A549 (cell line): ENCODE data around the gene TXNL4A. TPM values are rescaled to one million over a fixed set of nuclear protein-coding genes. Genes with fewer than 3 reads are reported as not detected.
"Not testable (repeated sequence)": the region's sequence is repeated elsewhere in the genome, so short reads cannot be mapped to it uniquely, and the experiment has no call there.

ENCODE experiments used
- ATAC-seq, 2 experiments: fragments of 200-7000 bp in 1 of 2; fragments of >200 bp in 1 of 2; cut with Nextera tagmentation in 1 of 2; cut with Tn5 transposase in 1 of 2; 3 replicates each; pipeline versions ENCODE4 v1.8.0 to v1.9.1; 2018 to 2020; ENCODE audit warnings: mild to moderate bottlenecking in 1 of 2, moderate library complexity in 1 of 2
- CTCF ChIA-PET: fragments of 300-600 bp; sonication (Branson Sonifier 250); formaldehyde crosslinking; extraction: SDS; loops from one replicate; lab custom pipeline; 2021; ENCODE audit warnings: antibody characterized with exemption, inconsistent platforms; lab: Yijun Ruan, JAX
- POLR2A ChIA-PET: fragments of 350-600 bp; formaldehyde crosslinking; extraction: SDS; loops from one replicate; lab custom pipeline; 2021; ENCODE audit warnings: antibody characterized with exemption, inconsistent platforms; lab: Yijun Ruan, JAX
- DNase-seq, 2 experiments: peaks; one replicate each; pipeline versions ENCODE4 v3.0.0 to v3.0.0-alpha.2; 2011 to 2016; ENCODE audit warnings: low read depth in 1 of 2, low spot score in 1 of 2
- FAIRE-seq: peaks from 2 replicates; lab custom pipeline; 2011; peaks lifted over from hg19 to GRCh38; lab: Jason Lieb, UNC
- H3K27ac ChIP-seq, 2 experiments: fragments of >200 bp; sonication (Bioruptor Twin); formaldehyde crosslinking; 3 replicates each; pipeline ENCODE4 v1.5.1; 2016 to 2017
- H3K4me1 ChIP-seq: fragments of >200 bp; sonication (Bioruptor Twin); formaldehyde crosslinking; 3 replicates; pipeline ENCODE4 v1.6.1; 2016
- H3K4me2 ChIP-seq: fragments of >200 bp; sonication (Bioruptor Twin); formaldehyde crosslinking; 3 replicates; pipeline ENCODE4 v1.6.1; 2016
- H3K4me3 ChIP-seq: fragments of >200 bp; sonication (Bioruptor Twin); formaldehyde crosslinking; 3 replicates; pipeline ENCODE4 v1.5.1; 2016
- H3K9me3 ChIP-seq: fragments of >200 bp; sonication (Bioruptor Twin); formaldehyde crosslinking; 3 replicates; pipeline ENCODE4 v1.6.1; 2016
- BHLHE40 ChIP-seq: IDR thresholded peaks from 2 replicates; pipeline ENCODE4 v1.6.1; 2012; ENCODE audit warnings: low read depth, low read length, inconsistent platforms
- CBX8 ChIP-seq: fragments of 200-600 bp; sonication (generic); IDR thresholded peaks from 2 replicates; pipeline ENCODE4 v1.6.1; 2016
- EHF ChIP-seq: fragments of 250-450 bp; sonication (Bioruptor Pico); IDR thresholded peaks from 2 replicates; pipeline ENCODE4 v1.5.0; 2020; ENCODE audit warnings: mild to moderate bottlenecking
- EHMT2 ChIP-seq: fragments of 200-600 bp; sonication (generic); IDR thresholded peaks from 2 replicates; pipeline ENCODE4 v1.6.1; 2016; ENCODE audit warnings: antibody characterized with exemption, low read depth, mild to moderate bottlenecking, moderate library complexity
- FOSB ChIP-seq: fragments of 250-450 bp; sonication (Bioruptor Pico); IDR thresholded peaks from 2 replicates; pipeline ENCODE4 v1.5.0; 2020; ENCODE audit warnings: mild to moderate bottlenecking, moderate library complexity
- HEYL ChIP-seq: fragments of 250-450 bp; sonication (Bioruptor Pico); IDR thresholded peaks from 2 replicates; pipeline ENCODE4 v1.8.0; 2021; ENCODE audit warnings: mild to moderate bottlenecking, moderate library complexity
- HOXB5 ChIP-seq: fragments of 250-450 bp; sonication (Bioruptor Pico); IDR thresholded peaks from 2 replicates; pipeline ENCODE4 v1.5.0; 2020; ENCODE audit warnings: mild to moderate bottlenecking, moderate library complexity
- JUN ChIP-seq, 2 experiments: fragments of >200 bp; sonication (Bioruptor Twin); formaldehyde crosslinking; IDR thresholded peaks; 2 replicates in 1 of 2; 3 replicates in 1 of 2; pipeline ENCODE4 v1.6.1; 2016 to 2017
- JUNB ChIP-seq: fragments of >200 bp; sonication (Bioruptor Twin); formaldehyde crosslinking; IDR thresholded peaks from 2 replicates; pipeline ENCODE4 v1.6.1; 2016
- MAZ ChIP-seq: fragments of 150-350 bp; IDR thresholded peaks from 2 replicates; pipeline ENCODE4 v1.6.1; 2014; ENCODE audit warnings: antibody characterized with exemption, low read depth, low read length, borderline replicate concordance
- MYC ChIP-seq: IDR thresholded peaks from 2 replicates; pipeline ENCODE4 v1.6.1; 2012; ENCODE audit warnings: mild to moderate bottlenecking, inconsistent platforms, low read length, improper control_type of control experiment, borderline replicate concordance
- PHF8 ChIP-seq: fragments of 200-600 bp; sonication (generic); IDR thresholded peaks from 2 replicates; pipeline ENCODE4 v1.6.1; 2016; ENCODE audit warnings: low read depth, mild to moderate bottlenecking, antibody characterized with exemption, moderate library complexity, borderline replicate concordance
- POLR2AphosphoS2 ChIP-seq: conservative IDR thresholded peaks from 2 replicates; pipeline ENCODE4 v1.6.1; 2012; ENCODE audit warnings: low read length, improper control_type of control experiment, inconsistent platforms
- RAD21 ChIP-seq, 2 experiments: fragments of >200 bp in 1 of 2; sonication (Bioruptor Twin) in 1 of 2; formaldehyde crosslinking in 1 of 2; IDR thresholded peaks in 1 of 2; conservative IDR thresholded peaks in 1 of 2; 2 replicates in 1 of 2; 3 replicates in 1 of 2; pipeline ENCODE4 v1.6.1; 2012 to 2018; ENCODE audit warnings: inconsistent platforms in 1 of 2
- TP53 ChIP-seq: fragments of 250-450 bp; sonication (Bioruptor Pico); IDR thresholded peaks from 2 replicates; pipeline ENCODE4 v1.5.0; 2021; ENCODE audit warnings: mild to moderate bottlenecking, moderate library complexity
- ZC3H11A ChIP-seq: fragments of 450-650 bp; IDR thresholded peaks from 2 replicates; pipeline ENCODE4 v1.6.1; 2014; ENCODE audit warnings: antibody characterized with exemption, mild to moderate bottlenecking
- WGBS: methylation state at CpG from one replicate; pipeline ENCODE4 v1.1.6; 2017; ENCODE audit errors: missing lambda C conversion rate; 5-methylcytosine and 5-hydroxymethylcytosine counted together
- polyA plus RNA-seq, 4 experiments: library from polyadenylated mRNA; depleted of rRNA in 3 of 4; stranded (reverse); fragments of >200 nt; fragmentation: RNase III in 1 of 4; extraction: RNeasy Plus Mini Kit Qiagen cat#74134 plus additional on column Dnase treatment in 1 of 4; gene quantifications; 2 replicates in 3 of 4; 3 replicates in 1 of 4; pipeline ENCODE4 v1.2.3, GENCODE V29; 2011 to 2017
- TF ChIP-seq, protein P1 (sequence below): fragments of 250-450 bp; sonication (Bioruptor Pico); IDR thresholded peaks from 2 replicates; pipeline ENCODE4 v1.5.0; 2021; ENCODE audit warnings: mild to moderate bottlenecking, moderate library complexity, borderline replicate concordance
- TF ChIP-seq, protein P2 (sequence below): fragments of 150-350 bp; IDR thresholded peaks from 2 replicates; pipeline ENCODE4 v1.6.1; 2014; ENCODE audit warnings: low read depth, mild to moderate bottlenecking, low read length
- TF ChIP-seq, protein P3 (sequence below): IDR thresholded peaks from 2 replicates; pipeline ENCODE4 v1.6.1; 2012; ENCODE audit warnings: low read depth, borderline replicate concordance
- TF ChIP-seq, protein P4 (sequence below): fragments of >200 bp; sonication (Bioruptor Twin); formaldehyde crosslinking; IDR thresholded peaks from 2 replicates; pipeline ENCODE4 v1.6.1; 2016

The TXNL4A gene
- polyA plus RNA-seq, 2 of the 4 experiments (the other 2 are of a cell fraction) = 99.6 to 139 TPM

DNA sequence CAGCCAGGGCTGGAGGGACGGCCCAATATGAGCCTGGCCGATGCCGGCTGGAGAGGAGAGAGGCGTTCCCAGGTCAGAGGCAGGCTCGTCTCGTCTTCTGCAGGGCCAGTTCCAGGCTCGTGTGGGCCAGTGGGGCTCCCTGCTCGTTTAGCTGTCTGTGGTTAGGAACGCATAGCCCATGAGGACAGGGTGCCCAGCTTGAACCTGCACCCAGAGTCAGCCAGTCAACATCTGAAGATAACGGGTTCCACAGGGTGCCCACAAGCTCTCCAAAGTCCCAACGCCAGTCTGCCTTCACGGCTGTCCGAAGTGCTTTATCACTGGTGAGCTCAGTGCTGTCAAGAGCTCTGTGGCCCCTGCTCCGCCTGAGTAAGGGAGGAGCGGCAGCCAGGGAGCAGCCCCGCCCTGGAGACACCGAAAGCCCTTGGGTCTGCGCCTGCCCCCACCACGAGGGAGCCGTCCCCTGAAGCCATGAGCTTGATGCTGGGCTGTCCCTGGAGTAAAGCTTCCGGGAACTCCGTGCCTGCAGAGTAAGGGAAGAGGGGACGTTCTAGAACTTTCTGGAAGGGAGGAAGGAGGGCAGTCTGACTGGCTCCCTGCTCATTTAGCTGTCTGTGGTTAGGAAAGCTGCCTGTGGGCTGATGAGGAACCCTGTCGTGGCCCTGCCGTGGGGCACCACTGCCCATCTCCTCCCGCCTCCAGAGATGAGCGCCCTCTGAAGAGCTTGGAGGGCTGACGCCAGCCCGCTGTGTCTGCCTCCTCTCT is 26.7 kb downstream of the TXNL4A start (continued):
- TF ChIP-seq MYC = no peak

DNA sequence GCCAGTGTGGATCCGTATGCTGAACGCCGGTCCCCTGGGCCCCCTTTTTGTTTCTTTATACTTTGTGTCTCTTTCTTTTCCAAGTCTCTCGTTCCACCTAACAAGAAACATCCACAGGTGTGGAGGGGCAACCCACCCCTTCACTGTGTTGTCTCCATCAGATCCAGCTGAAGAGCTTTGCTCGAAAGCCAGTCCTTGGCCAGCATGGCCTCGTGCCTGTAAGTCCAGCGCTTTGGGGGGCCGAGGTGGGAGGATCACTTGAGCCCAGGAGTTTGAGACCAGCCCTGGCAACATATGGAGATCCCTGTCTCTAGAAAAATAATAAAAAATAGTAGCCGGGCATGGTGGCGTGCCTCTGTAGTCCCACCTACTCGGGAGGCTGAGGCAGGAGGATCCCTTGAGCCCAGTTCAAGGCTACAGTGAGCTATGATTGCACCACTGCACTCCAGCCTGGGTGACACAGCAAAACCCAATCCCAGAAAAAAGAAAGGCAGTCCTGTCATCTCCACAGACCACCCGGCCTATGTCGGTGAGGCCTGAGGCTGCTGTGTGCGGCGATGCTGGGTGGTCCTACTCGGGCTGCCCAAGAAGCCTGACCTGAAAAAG is 27.3 kb downstream of the TXNL4A start:
- TF ChIP-seq CBX8 (no peak), FOSB (CRISPR knock-in tag) (no peak), TP53 (CRISPR knock-in tag) (no peak), EHMT2 (no peak), ZC3H11A (no peak)
- TF ChIP-seq, protein P1, sequence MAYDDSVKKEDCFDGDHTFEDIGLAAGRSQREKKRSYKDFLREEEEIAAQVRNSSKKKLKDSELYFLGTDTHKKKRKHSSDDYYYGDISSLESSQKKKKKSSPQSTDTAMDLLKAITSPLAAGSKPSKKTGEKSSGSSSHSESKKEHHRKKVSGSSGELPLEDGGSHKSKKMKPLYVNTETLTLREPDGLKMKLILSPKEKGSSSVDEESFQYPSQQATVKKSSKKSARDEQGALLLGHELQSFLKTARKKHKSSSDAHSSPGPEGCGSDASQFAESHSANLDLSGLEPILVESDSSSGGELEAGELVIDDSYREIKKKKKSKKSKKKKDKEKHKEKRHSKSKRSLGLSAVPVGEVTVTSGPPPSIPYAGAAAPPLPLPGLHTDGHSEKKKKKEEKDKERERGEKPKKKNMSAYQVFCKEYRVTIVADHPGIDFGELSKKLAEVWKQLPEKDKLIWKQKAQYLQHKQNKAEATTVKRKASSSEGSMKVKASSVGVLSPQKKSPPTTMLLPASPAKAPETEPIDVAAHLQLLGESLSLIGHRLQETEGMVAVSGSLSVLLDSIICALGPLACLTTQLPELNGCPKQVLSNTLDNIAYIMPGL (CRISPR knock-in tag) = no peak
- Histone ChIP-seq H3K4me3 (no peak overlapping the region), H3K4me2 (no peak overlapping the region), H3K9me3 (no peaks in the 10 kb centered on the region), H3K27ac (no peak overlapping the region), H3K4me1 (peaks cover 7% of the 10 kb centered on the region)
- WGBS = 81% methylated on average over 15 of the region's 16 CpGs
- ChIA-PET CTCF (interaction anchor here (0.6 kb wide), 1 partner anchor 15 kb away, joined by 3 read pairs; no protein-coding TSS in a partner anchor), POLR2A (no interaction called here)
- ATAC-seq (no peak), FAIRE-seq (no peak), DNase-seq (no peak)

DNA sequence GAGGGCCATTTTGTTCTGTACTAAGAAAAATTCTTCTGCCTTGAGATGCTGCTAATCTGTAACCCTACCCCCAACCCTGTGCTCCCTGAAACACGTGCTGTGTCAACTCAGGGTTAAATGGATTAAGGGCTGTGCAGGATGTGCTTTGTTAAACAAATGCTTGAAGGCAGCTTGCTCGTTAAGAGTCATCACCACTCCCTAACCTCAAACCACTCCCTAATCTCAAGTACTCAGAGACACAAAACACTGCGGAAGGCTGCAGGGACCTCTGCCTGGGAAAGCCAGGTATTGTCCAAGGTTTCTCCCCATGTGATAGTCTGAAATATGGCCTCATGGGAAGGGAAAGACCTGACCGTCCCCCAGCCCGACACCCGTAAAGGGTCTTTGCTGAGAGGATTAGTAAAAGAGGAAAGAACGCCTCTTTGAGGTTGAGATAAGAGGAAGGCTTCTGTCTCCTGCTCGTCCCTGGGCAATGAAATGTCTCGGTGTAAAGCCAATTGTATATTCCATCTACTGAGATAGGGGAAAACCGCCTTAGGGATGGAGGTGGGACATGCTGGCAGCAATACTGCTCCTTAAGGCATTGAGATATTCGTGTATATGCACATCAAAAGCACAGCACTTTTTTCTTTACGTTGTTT is 28.1 kb downstream of the TXNL4A start:
- H3K27ac ChIP-seq, H3K4me2 ChIP-seq, ATAC-seq, FAIRE-seq, CTCF ChIA-PET, H3K4me1 ChIP-seq, H3K9me3 ChIP-seq, DNase-seq, H3K4me3 ChIP-seq, POLR2A ChIA-PET: not testable (repeated sequence)
- 66% methylated on average over 12 of the region's 12 CpGs for WGBS

DNA sequence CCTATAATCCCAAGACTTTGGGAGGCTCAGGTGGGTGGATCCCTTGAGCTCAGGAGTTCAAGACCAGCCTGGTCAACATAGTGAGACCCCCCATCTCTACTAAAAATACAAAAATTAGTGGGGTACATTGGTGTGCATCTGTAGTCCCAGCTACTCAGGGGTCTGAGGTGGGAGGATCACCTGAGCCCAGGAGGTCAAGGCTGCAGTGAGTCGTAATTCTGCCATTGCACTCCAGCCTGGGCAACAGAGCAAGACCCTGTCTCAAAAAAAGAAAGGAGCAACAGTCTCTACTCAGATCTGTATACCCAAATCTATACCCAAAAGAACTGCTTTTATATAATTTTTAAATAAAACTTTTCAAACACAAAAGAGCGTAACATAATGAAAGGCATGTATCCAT is 29.4 kb downstream of the TXNL4A start:
- CTCF ChIA-PET = no interaction called here
- POLR2A ChIA-PET = no interaction called here
- WGBS = 86% methylated on average over 2 of the region's 2 CpGs

More for the DNA sequence above, 29.4 kb downstream of the TXNL4A start:
- no peak for FAIRE-seq
- ATAC-seq = no peak
- Histone ChIP-seq H3K4me2 (no peak overlapping the region), H3K27ac (no peak overlapping the region), H3K4me1 (no peaks in the 10 kb centered on the region), H3K9me3 (no peaks in the 10 kb centered on the region), H3K4me3 (no peak overlapping the region)
- DNase-seq = no peak
- TF ChIP-seq MAZ = no peak
- TF ChIP-seq, protein P2, sequence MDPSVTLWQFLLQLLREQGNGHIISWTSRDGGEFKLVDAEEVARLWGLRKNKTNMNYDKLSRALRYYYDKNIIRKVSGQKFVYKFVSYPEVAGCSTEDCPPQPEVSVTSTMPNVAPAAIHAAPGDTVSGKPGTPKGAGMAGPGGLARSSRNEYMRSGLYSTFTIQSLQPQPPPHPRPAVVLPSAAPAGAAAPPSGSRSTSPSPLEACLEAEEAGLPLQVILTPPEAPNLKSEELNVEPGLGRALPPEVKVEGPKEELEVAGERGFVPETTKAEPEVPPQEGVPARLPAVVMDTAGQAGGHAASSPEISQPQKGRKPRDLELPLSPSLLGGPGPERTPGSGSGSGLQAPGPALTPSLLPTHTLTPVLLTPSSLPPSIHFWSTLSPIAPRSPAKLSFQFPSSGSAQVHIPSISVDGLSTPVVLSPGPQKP = no peak
- no peak for TF ChIP-seq JUNB
- TF ChIP-seq POLR2AphosphoS2 = no peak
- no peak for TF ChIP-seq RAD21 (conservative IDR thresholded peaks at IDR 0.05 in 1 of 2, IDR thresholded peaks at IDR 0.05 in 1 of 2)
- no peak for TF ChIP-seq PHF8
- no peak for TF ChIP-seq BHLHE40
- TF ChIP-seq HOXB5 (CRISPR knock-in tag) = no peak
- no peak for TF ChIP-seq JUN (IDR thresholded peaks at IDR 0.05)
- TF ChIP-seq, protein P3, sequence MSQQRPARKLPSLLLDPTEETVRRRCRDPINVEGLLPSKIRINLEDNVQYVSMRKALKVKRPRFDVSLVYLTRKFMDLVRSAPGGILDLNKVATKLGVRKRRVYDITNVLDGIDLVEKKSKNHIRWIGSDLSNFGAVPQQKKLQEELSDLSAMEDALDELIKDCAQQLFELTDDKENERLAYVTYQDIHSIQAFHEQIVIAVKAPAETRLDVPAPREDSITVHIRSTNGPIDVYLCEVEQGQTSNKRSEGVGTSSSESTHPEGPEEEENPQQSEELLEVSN = no peak
- TF ChIP-seq, protein P4, sequence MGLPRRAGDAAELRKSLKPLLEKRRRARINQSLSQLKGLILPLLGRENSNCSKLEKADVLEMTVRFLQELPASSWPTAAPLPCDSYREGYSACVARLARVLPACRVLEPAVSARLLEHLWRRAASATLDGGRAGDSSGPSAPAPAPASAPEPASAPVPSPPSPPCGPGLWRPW = no peak
- TF ChIP-seq HEYL (CRISPR knock-in tag) = no peak
- TF ChIP-seq EHF (CRISPR knock-in tag) = no peak
